Colonic mucosa (tissue), 4 donors: ENCODE data around the gene NTM. TPM values are rescaled to one million over a fixed set of nuclear protein-coding genes. Genes with fewer than 3 reads are reported as not detected.

Experiments used
- DNase-seq: peaks from one replicate; pipeline ENCODE4 v3.0.0-alpha.2; 2020
- H3K27ac ChIP-seq: fragments of 200-600 bp; one replicate; pipeline ENCODE4 v1.8.0; 2021
- H3K27me3 ChIP-seq: fragments of 200-600 bp; one replicate; pipeline ENCODE4 v1.8.0; 2021
- H3K36me3 ChIP-seq: fragments of 200-600 bp; one replicate; pipeline ENCODE4 v1.8.0; 2021
- H3K4me1 ChIP-seq: fragments of 200-600 bp; one replicate; pipeline ENCODE4 v1.8.0; 2021; ENCODE audit warnings: mild to moderate bottlenecking
- H3K4me3 ChIP-seq: fragments of 200-600 bp; one replicate; pipeline ENCODE4 v1.8.0; 2021
- H3K9ac ChIP-seq, 2 donors: one replicate each; pipeline ENCODE4 v1.7.0; 2013; ENCODE audit warnings: control low read depth in 2 of 2, low read depth in 2 of 2, low read length in 2 of 2
- H3K9me3 ChIP-seq: fragments of 200-600 bp; one replicate; pipeline ENCODE4 v1.8.0; 2021
- CTCF ChIP-seq: fragments of 200-600 bp; IDR thresholded peaks from one replicate; pipeline ENCODE4 v1.8.0; 2022; ENCODE audit warnings: antibody characterized with exemption, mild to moderate bottlenecking
- intact Hi-C: fragments of 100-400 bp; cut with DNase I; formaldehyde crosslinking; loops from one replicate; pipeline ENCODE4 v1.14.1; 2022
- total RNA-seq, 2 donors: library from RNA; stranded (reverse); fragmentation: NEBNext Ultra II Directional in 1 of 2; extraction: Animal tissue kit (Norgen Biotek cat#: 25700) in 1 of 2; gene quantifications; one replicate each; pipeline ENCODE4 v1.2.1, GENCODE V29; 2021
- donor health status: healthy.
- donor health status: DM: no; HTN: no; CAD: no.
- donor health status: DM: no; HTN: no; CAD: no.

NTM gene
- total RNA-seq, 2 donors from 2014 or later: 1.6 to 2.8 TPM

- intact Hi-C loops: no loop called here
- TF ChIP-seq CTCF: no peak
- Histone ChIP-seq H3K4me3 (no peak overlapping the region), H3K27me3 (no peaks in the 10 kb centered on the region), H3K36me3 (no peaks in the 10 kb centered on the region), H3K9me3 (no peaks in the 10 kb centered on the region), H3K27ac (no peak overlapping the region), H3K4me1 (no peaks in the 10 kb centered on the region), H3K9ac (no peak overlapping the region)
- DNase-seq: no peak
These were observed 379.7 kb downstream of the NTM start for GRCh38 chr11:131750152-131750551.

DNA sequence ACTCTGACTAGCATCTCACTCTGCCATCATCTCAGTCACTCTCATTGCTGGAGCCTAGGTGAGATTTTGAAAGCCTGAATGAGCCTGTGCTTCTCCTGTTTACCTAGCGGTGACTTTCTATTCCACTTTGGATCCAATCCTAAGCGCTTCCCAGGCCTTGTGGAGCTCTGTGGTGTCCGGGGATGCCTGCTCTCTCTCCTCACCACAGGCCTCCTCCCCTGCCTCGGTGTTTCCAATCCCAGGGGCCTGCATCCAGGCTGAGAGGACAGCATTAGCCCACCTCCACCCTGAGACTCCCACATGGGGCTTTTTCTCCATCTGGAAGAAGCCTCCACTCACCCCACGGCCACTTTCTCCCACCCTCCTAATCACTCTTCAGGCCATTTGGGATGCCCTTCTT lies 380.3 kb downstream of the NTM start:
- no peak overlapping the region for H3K4me3 ChIP-seq
- no peak for DNase-seq
- intact Hi-C loops: no loop called here
- no peaks in the 10 kb centered on the region for H3K9me3 ChIP-seq
- H3K36me3 ChIP-seq: no peaks in the 10 kb centered on the region
- H3K4me1 ChIP-seq: no peaks in the 10 kb centered on the region
- no peak overlapping the region for H3K27ac ChIP-seq
- TF ChIP-seq CTCF: no peak
- no peaks in the 10 kb centered on the region for H3K27me3 ChIP-seq
- H3K9ac ChIP-seq: no peak overlapping the region

DNA sequence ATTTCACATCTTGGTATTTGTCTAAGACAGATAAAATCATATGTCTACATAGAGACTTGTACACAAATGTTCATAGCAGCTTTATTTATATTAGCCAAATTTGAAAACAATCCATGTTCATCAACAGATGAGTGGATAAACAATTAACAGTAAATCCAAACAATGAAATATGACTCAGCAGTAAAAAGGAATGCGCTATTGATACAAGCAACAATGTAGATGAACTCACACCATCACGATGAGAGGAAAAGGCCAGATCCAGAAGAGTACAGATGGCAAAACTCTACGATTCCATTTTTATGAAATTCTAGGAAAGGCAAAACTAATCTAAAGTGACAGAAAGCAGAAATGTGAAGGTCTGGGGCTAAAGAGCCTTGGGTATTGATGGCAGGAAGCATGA lies 384.3 kb downstream of the NTM start:
- H3K27ac ChIP-seq: no peak overlapping the region
- H3K4me3 ChIP-seq: no peak overlapping the region
- H3K27me3 ChIP-seq: no peaks in the 10 kb centered on the region
- no peaks in the 10 kb centered on the region for H3K9me3 ChIP-seq
- no peaks in the 10 kb centered on the region for H3K4me1 ChIP-seq
- intact Hi-C loops: no loop called here
- no peak for TF ChIP-seq CTCF
- no peak overlapping the region for H3K9ac ChIP-seq
- H3K36me3 ChIP-seq: no peaks in the 10 kb centered on the region
- no peak for DNase-seq

GRCh38 chr11:131756479-131757110 lies 386.2 kb downstream of the NTM start:
- Histone ChIP-seq H3K36me3 (no peaks in the 10 kb centered on the region), H3K27me3 (no peaks in the 10 kb centered on the region), H3K4me1 (no peaks in the 10 kb centered on the region), H3K27ac (no peak overlapping the region), H3K9me3 (no peaks in the 10 kb centered on the region), H3K4me3 (no peak overlapping the region), H3K9ac (no peak overlapping the region)
- no peak for DNase-seq
- no peak for TF ChIP-seq CTCF
- intact Hi-C loops: no loop called here

- Histone ChIP-seq H3K27me3 (no peaks in the 10 kb centered on the region), H3K36me3 (no peaks in the 10 kb centered on the region), H3K4me1 (no peaks in the 10 kb centered on the region), H3K27ac (no peak overlapping the region), H3K4me3 (no peak overlapping the region), H3K9me3 (no peaks in the 10 kb centered on the region), H3K9ac (no peak overlapping the region)
- DNase-seq: no peak
- no peak for TF ChIP-seq CTCF
- intact Hi-C loops: no loop called here
These were observed 388.3 kb downstream of the NTM start for GRCh38 chr11:131758726-131759125.
